HG03103 (cell line): Measurements from ENCODE around the gene CCDC40.

ENCODE experiments used
- ATAC-seq: cut with Tn5 transposase; IDR thresholded peaks from one replicate; pipeline ENCODE4 v1.9.1; 2021; ENCODE audit warnings: low read depth; ENCODE audit not compliant: unreplicated experiment

CCDC40 gene

DNA sequence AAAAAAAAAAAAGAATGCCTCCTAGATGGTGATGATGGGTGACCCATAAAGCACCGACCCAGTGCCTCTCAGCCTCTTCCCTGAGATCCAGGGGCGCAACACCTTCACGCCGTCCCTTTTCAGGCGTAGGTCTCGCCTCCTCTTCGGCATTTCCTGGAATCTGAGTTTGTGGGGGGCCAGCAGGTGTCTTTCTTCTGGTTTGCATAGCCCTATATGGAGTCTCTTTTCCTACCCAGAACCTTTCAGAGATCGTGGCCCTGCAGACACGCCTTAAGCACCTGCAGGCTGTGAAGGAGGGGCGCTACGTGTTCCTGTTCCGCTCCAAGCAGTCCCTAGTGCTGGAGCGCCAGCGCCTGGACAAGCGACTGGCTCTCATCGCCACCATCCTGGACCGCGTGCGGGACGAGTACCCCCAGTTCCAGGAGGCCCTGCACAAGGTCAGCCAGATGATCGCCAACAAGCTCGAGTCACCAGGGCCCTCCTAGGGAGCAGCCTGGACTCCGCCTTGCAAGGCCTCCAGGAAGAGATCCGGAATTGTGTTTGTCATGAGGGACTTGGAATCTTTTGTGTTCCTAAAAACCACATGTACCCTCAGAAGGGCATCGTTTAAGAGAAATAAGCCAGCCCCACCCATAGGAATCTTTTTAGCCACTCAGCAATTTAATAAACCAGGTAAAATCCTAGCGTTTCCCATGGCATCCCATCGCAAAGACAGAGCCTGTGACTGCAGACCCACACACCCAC, 63.0 kb downstream of the CCDC40 start:
- no peak for ATAC-seq

DNA sequence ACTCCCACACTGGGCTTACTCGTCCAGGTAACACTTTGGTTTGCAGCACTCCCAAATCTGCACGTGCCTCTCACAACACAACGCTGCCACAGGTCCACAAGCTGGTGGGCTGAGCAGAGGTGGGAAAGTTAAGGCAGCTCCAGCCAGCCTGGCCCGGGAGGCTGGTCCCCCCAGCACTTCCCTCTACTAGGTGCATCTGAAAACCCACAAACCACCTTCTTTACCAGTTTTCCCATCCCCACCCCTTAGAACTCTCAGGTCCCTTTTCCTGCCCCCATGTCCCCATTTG, 63.5 kb downstream of the CCDC40 start:
- no peak for ATAC-seq

DNA sequence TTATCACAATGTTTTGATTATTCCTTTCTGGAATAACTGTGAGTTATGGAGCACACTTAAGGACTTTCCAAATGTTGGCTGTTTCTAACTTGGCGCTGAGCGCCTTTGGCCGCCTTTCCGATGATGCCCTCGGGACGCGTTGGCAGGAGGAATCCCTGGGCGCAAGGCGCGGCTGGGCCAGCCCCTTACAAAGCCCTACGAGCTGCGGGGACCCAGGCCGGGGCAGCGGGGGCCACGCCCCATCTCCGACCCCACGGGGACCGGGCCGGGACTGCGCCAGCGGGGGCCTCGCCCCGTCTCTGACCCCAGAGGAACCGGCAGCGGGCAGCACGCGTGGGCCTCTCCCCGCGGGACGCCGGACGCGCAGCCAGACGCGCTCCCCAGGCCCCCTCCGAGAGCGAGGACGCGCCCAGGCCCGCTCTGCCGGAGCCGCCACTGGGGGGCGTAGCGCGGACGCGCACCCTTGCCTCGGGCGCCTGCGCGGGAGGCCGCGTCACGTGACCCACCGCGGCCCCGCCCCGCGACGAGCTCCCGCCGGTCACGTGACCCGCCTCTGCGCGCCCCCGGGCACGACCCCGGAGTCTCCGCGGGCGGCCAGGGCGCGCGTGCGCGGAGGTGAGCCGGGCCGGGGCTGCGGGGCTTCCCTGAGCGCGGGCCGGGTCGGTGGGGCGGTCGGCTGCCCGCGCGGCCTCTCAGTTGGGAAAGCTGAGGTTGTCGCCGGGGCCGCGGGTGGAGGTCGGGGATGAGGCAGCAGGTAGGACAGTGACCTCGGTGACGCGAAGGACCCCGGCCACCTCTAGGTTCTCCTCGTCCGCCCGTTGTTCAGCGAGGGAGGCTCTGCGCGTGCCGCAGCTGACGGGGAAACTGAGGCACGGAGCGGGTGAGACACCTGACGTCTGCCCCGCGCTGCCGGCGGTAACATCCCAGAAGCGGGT, 64.8 kb downstream of the CCDC40 start, which contains the start of gene GAA:
GAA (plus strand) TSS at position 571 of the 935 bp plus-strand sequence. CDS start 3,006 bp downstream, outside the sequence.
- peak; percentile 54 for ATAC-seq

DNA sequence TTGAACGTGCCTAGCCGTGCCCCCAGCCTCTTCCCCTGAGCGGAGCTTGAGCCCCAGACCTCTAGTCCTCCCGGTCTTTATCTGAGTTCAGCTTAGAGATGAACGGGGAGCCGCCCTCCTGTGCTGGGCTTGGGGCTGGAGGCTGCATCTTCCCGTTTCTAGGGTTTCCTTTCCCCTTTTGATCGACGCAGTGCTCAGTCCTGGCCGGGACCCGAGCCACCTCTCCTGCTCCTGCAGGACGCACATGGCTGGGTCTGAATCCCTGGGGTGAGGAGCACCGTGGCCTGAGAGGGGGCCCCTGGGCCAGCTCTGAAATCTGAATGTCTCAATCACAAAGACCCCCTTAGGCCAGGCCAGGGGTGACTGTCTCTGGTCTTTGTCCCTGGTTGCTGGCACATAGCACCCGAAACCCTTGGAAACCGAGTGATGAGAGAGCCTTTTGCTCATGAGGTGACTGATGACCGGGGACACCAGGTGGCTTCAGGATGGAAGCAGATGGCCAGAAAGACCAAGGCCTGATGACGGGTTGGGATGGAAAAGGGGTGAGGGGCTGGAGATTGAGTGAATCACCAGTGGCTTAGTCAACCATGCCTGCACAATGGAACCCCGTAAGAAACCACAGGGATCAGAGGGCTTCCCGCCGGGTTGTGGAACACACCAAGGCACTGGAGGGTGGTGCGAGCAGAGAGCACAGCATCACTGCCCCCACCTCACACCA, 65.7 kb downstream of the CCDC40 start:
- ATAC-seq = no peak

DNA sequence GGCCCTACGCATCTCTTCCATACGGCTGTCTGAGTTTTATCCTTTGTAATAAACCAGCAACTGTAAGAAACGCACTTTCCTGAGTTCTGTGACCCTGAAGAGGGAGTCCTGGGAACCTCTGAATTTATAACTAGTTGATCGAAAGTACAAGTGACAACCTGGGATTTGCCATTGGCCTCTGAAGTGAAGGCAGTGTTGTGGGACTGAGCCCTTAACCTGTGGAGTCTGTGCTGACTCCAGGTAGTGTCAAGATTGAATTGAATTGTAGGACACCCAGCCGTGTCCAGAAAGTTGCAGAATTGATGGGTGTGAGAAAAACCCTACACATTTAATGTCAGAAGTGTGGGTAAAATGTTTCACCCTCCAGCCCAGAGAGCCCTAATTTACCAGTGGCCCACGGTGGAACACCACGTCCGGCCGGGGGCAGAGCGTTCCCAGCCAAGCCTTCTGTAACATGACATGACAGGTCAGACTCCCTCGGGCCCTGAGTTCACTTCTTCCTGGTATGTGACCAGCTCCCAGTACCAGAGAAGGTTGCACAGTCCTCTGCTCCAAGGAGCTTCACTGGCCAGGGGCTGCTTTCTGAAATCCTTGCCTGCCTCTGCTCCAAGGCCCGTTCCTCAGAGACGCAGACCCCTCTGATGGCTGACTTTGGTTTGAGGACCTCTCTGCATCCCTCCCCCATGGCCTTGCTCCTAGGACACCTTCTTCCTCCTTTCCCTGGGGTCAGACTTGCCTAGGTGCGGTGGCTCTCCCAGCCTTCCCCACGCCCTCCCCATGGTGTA, 66.4 kb downstream of the CCDC40 start:
- ATAC-seq = no peak

DNA sequence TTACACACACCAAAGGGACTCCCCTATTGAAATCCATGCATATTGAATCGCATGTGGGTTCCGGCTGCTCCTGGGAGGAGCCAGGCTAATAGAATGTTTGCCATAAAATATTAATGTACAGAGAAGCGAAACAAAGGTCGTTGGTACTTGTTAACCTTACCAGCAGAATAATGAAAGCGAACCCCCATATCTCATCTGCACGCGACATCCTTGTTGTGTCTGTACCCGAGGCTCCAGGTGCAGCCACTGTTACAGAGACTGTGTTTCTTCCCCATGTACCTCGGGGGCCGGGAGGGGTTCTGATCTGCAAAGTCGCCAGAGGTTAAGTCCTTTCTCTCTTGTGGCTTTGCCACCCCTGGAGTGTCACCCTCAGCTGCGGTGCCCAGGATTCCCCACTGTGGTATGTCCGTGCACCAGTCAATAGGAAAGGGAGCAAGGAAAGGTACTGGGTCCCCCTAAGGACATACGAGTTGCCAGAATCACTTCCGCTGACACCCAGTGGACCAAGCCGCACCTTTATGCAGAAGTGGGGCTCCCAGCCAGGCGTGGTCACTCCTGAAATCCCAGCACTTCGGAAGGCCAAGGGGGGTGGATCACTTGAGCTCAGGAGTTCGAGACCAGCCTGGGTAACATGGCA, 67.1 kb downstream of the CCDC40 start:
- no peak for ATAC-seq

DNA sequence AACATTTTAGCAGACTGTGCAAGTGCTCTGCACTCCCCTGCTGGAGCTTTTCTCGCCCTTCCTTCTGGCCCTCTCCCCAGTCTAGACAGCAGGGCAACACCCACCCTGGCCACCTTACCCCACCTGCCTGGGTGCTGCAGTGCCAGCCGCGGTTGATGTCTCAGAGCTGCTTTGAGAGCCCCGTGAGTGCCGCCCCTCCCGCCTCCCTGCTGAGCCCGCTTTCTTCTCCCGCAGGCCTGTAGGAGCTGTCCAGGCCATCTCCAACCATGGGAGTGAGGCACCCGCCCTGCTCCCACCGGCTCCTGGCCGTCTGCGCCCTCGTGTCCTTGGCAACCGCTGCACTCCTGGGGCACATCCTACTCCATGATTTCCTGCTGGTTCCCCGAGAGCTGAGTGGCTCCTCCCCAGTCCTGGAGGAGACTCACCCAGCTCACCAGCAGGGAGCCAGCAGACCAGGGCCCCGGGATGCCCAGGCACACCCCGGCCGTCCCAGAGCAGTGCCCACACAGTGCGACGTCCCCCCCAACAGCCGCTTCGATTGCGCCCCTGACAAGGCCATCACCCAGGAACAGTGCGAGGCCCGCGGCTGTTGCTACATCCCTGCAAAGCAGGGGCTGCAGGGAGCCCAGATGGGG, 68.0 kb downstream of the CCDC40 start:
- ATAC-seq = no peak

DNA sequence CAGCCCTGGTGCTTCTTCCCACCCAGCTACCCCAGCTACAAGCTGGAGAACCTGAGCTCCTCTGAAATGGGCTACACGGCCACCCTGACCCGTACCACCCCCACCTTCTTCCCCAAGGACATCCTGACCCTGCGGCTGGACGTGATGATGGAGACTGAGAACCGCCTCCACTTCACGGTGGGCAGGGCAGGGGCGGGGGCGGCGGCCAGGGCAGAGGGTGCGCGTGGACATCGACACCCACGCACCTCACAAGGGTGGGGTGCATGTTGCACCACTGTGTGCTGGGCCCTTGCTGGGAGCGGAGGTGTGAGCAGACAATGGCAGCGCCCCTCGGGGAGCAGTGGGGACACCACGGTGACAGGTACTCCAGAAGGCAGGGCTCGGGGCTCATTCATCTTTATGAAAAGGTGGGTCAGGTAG, 68.5 kb downstream of the CCDC40 start:
- ATAC-seq = no peak

DNA sequence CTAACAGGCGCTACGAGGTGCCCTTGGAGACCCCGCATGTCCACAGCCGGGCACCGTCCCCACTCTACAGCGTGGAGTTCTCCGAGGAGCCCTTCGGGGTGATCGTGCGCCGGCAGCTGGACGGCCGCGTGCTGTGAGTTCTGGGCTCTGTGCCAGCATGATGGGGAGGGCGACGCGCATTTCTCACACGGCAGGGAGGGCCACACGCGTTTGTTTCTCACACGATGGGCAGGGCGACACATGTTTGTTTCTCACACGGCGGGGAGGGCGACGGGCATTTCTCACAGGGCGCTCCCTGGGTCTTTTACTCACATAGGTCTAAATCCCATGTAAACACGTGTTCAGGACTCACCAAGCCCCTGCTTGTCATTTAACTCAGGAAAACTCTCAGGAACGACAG, 69.3 kb downstream of the CCDC40 start:
- no peak for ATAC-seq

DNA sequence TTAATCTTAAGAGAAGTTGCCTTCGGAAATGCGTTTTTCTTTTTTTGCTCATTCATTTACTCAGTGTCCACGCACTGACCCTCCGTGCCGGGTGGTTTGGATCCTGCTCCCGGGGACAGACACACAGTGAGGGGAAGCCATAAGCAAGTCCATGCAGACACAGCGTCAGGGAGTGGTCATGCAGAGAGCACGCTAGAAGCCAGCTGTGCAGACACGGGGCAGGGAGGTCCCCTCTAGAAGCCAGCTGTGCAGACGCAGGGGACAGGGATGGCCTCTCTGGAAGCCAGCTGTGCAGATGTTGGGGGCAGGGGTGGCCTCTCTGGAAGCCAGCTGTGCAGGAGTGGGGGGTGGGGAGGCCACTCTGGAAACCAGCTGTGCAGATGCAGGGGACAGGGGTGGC, 69.7 kb downstream of the CCDC40 start:
- no peak for ATAC-seq

DNA sequence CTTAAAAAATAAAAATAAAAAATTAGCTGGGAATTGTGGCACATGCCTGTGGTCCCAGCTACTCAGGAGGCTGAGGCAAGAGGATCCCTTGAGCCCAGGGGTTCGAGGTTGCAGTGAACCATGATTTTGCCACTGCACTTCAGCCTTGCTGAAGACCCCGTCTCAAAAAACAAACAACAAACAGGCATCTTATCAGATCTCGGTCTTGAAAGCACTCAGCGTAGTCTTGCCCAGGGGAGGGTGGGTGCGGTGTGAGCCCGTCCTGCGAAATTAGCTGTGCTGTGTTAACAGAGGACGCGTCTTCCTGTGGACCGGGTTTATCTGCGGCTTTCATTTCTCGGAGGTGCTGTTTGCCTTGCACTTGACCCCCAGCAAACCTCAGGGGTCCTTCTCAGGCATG, 70.3 kb downstream of the CCDC40 start:
- no peak for ATAC-seq

DNA sequence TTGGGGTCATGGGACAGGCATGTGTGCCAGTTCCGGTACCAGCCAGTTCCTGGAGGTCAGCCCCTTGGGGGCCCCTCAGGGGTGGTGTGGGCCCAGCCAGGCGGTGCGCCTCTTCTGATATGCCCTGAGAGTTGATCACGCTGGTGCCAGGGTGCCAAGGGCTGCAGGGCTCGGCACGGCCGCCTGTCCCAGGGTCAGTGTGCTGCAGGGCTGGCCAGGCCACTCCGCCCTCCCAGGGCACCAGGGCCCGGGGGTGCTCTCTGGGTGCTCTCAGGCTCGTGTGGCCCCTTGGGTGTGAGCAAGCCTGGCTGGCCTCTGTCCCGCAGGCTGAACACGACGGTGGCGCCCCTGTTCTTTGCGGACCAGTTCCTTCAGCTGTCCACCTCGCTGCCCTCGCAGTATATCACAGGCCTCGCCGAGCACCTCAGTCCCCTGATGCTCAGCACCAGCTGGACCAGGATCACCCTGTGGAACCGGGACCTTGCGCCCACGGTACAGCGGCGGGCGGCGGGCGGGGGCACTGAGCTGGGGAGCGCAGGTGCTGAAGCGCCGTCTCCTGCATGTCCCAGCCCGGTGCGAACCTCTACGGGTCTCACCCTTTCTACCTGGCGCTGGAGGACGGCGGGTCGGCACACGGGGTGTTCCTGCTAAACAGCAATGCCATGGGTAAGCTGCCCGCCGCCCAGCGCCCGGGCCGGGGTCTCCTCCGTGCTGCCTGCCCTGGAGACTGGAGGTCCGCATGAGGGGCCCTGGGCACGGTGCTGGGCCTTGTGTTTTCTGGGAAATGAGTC, 71.0 kb downstream of the CCDC40 start:
- ATAC-seq = no peak

DNA sequence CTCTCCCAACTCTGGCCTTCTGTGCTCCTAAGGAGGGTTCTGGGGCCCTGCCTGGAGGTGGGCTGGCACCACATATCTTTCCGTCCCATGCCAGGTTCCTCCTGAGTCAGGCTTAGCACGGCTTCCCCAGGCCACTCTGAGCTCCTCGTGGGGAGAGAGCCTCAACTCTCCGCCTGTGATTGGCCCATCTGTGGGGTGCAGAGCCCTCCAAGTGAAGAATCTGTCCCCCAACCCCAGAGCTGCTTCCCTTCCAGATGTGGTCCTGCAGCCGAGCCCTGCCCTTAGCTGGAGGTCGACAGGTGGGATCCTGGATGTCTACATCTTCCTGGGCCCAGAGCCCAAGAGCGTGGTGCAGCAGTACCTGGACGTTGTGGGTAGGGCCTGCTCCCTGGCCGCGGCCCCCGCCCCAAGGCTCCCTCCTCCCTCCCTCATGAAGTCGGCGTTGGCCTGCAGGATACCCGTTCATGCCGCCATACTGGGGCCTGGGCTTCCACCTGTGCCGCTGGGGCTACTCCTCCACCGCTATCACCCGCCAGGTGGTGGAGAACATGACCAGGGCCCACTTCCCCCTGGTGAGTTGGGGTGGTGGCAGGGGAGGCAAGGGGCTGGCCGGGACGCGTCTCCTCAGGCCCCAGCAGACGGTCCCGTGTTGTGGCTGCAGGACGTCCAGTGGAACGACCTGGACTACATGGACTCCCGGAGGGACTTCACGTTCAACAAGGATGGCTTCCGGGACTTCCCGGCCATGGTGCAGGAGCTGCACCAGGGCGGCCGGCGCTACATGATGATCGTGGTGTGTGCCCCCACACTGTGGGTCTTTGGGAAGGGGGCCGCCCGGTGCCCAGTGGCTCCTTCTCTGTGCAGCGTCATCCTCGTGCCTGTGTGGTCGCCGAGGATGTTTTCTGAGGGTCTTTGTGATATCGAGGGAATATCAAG, 71.9 kb downstream of the CCDC40 start:
- no peak for ATAC-seq

DNA sequence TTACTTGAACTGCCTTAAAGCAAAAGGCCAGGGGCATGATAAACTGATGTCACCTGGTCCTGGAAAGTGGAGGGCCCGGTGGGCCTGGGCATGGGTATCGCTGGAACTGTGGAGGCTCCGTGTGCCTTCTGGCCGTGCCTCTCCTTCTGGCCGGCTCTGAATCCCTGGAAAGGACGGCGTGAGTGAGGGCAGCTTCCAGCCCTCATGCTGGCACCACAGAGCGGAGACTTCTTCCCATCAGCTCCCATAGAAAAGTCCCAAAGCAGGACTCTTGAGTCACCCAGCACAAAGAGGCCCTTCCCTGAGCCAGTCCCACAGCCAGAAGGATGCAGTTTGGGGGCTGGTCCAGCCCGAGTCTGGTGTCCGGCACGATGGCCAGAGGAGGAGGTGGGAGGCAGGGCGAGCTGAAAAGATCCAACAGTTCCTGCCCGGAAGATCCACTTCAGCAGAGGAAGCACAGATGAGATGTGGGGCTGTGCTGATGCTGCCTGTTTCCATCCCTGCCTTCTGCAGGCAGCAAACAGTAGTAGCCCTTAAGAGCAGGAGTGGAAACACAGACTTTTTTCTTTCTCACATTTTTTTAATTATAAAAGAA, 72.7 kb downstream of the CCDC40 start:
- ATAC-seq = no peak

DNA sequence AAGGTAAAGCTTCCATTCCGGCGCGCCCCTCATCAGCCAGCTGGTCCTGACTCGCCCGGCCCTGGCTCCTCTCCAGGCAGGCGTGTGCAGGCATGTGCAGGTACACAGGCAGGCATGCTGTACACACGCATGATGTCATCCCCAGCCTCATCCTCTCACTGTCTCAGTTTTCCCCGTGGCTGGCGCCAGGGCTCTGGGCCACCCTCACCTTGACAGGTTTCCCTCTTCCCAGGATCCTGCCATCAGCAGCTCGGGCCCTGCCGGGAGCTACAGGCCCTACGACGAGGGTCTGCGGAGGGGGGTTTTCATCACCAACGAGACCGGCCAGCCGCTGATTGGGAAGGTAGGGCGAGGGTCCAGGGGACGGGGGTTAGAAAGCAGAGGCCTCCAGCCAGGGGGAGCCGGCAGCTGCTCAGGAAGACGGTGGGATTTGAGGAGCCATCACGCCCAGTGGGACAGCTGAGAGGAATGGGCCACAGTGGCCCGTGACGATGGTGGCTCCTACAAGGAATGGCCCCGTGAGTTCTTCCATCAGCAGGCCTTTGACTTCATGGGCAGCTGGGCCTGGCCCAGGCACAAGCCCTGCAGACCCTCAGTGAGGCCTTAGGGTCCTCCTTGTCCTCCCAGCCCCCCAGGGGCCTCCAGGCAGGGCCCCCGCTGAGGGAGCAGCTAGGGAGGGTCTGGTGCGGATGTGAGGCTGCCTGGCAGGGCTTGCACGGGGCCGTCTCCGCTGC, 73.4 kb downstream of the CCDC40 start:
- no peak for ATAC-seq

DNA sequence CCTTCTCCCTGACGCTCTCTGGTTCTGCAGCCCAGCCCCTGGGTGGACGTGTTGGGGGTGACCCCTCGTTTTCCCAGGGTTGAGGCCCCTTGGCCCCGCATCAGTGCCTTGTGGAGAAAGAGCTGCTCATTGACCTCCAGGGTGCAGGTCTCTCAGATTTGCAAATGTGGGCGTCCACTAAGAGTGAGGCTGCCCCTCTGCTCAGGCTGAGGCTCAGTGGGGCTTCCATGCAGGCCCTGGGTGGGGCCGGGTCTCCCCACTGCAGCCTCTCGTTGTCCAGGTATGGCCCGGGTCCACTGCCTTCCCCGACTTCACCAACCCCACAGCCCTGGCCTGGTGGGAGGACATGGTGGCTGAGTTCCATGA, 74.0 kb downstream of the CCDC40 start:
- no peak for ATAC-seq
